ENCODE measurements around the gene DPY19L1. TPM values are rescaled to one million over a fixed set of nuclear protein-coding genes. Genes with fewer than 3 reads are reported as not detected.
"Not testable (repeated sequence)": the region's sequence is repeated elsewhere in the genome, so short reads cannot be mapped to it uniquely, and the experiment has no call there.

DPY19L1 gene
- total and polyA plus RNA-seq, 8 donors: 42.8 to 72.9 (median 51.5) TPM

- peaks cover 0 to 33% of the 10 kb centered on the region in 2 donors for H3K36me3 ChIP-seq
- no peaks in the 10 kb centered on the region for H3K27me3 ChIP-seq
- no peak overlapping the region for H3K27ac ChIP-seq
- no peaks in the 10 kb centered on the region for H3K9me3 ChIP-seq
- no peaks in the 10 kb centered on the region for H3K4me1 ChIP-seq
- intact Hi-C loops (cut with DNase I): no loop called here
- no peak for TF ChIP-seq CTCF (IDR thresholded peaks at IDR 0.05)
- H3K4me3 ChIP-seq: no peak overlapping the region
- DNase-seq (no peak), ATAC-seq (no peak)
Observed at GRCh38 chr7:35011085-35011484, 26.2 kb downstream of the DPY19L1 start.

- peaks cover 0 to 12% of the 10 kb centered on the region in 2 donors for H3K4me1 ChIP-seq
- H3K27ac ChIP-seq: no peak overlapping the region
- ATAC-seq (no peak), DNase-seq (no peak)
- no peak overlapping the region for H3K4me3 ChIP-seq
- H3K36me3 ChIP-seq: peaks cover 0 to 27% of the 10 kb centered on the region in 2 donors
- intact Hi-C loops (cut with DNase I): no loop called here
- no peaks in the 10 kb centered on the region for H3K27me3 ChIP-seq
- H3K9me3 ChIP-seq: no peaks in the 10 kb centered on the region
- TF ChIP-seq CTCF (IDR thresholded peaks at IDR 0.05): no peak
Observed at GRCh38 chr7:35007768-35008167, 29.5 kb downstream of the DPY19L1 start.

GRCh38 chr7:35004531-35005095 lies 32.7 kb downstream of the DPY19L1 start:
- TF ChIP-seq CTCF (IDR thresholded peaks at IDR 0.05): no peak
- Histone ChIP-seq H3K27me3 (no peaks in the 10 kb centered on the region), H3K27ac (peak overlapping the region; percentile 54 to 57), H3K9me3 (no peaks in the 10 kb centered on the region), H3K4me3 (no peak overlapping the region), H3K36me3 (no peaks in the 10 kb centered on the region), H3K4me1 (peaks cover 0 to 12% of the 10 kb centered on the region in 2 donors)
- DNase-seq (no peak), ATAC-seq (no peak)
- intact Hi-C loops (cut with DNase I): no loop called here

GRCh38 chr7:35003679-35004303 lies 33.5 kb downstream of the DPY19L1 start:
- no peak overlapping the region for H3K4me3 ChIP-seq
- H3K9me3 ChIP-seq: no peaks in the 10 kb centered on the region
- peak; percentile 15 to 78 (median 72) for DNase-seq
- peaks cover 0 to 12% of the 10 kb centered on the region in 2 donors for H3K4me1 ChIP-seq
- TF ChIP-seq CTCF (IDR thresholded peaks at IDR 0.05): no peak
- intact Hi-C loops (cut with DNase I): no loop called here
- H3K36me3 ChIP-seq: no peaks in the 10 kb centered on the region
- ATAC-seq: peak; percentile 93
- H3K27ac ChIP-seq: peak overlapping the region; percentile 57 to 69
- H3K27me3 ChIP-seq: no peaks in the 10 kb centered on the region

- intact Hi-C loops (cut with DNase I); H3K27me3 ChIP-seq; H3K4me3 ChIP-seq; H3K9me3 ChIP-seq; H3K36me3 ChIP-seq; DNase-seq: not testable (repeated sequence)
- peaks cover 0 to 12% of the 10 kb centered on the region in 2 donors for H3K4me1 ChIP-seq
- ATAC-seq: peak; percentile 53
- peak overlapping the region; percentile 57 to 69 for H3K27ac ChIP-seq
Observed at GRCh38 chr7:35003177-35003650, 34.1 kb downstream of the DPY19L1 start.

GRCh38 chr7:34998335-34998734 lies 39.0 kb downstream of the DPY19L1 start:
- H3K27ac ChIP-seq; H3K36me3 ChIP-seq; ATAC-seq; H3K9me3 ChIP-seq; H3K4me3 ChIP-seq; intact Hi-C loops (cut with DNase I); DNase-seq; H3K27me3 ChIP-seq; H3K4me1 ChIP-seq: not testable (repeated sequence)

- H3K27me3 ChIP-seq; H3K36me3 ChIP-seq; DNase-seq; ATAC-seq; H3K27ac ChIP-seq; H3K4me3 ChIP-seq; H3K4me1 ChIP-seq; intact Hi-C loops (cut with DNase I); H3K9me3 ChIP-seq: not testable (repeated sequence)
Observed at GRCh38 chr7:34996423-34997090, 40.7 kb downstream of the DPY19L1 start.

Measured in left lung (tissue), 10 donors.